Epithelial cell of proximal tubule (primary cell): ENCODE data around the gene DHX15. TPM values are rescaled to one million over a fixed set of nuclear protein-coding genes. Genes with fewer than 3 reads are reported as not detected.

Experiments
- DNase-seq: peaks from one replicate; pipeline ENCODE4 v3.0.0-alpha.2; 2011; ENCODE audit warnings: low read depth
- H3K4me3 ChIP-seq: 2 replicates; pipeline ENCODE4 v1.5.1; 2011; ENCODE audit warnings: low read depth, mild to moderate bottlenecking, low read length
- total RNA-seq: library from RNA; depleted of rRNA; stranded (reverse); fragments of >200 nt; gene quantifications from 2 replicates; pipeline ENCODE4 v1.2.3, GENCODE V29; 2015
- TF ChIP-seq, protein P1 (sequence below): conservative IDR thresholded peaks from 2 replicates; pipeline ENCODE4 v1.5.1; 2012; ENCODE audit warnings: low read depth, mild to moderate bottlenecking, low read length

DHX15 gene
- total RNA-seq, 1 donor from 2014 or later = 135 TPM

GRCh38 chr4:24570574-24571236 is 13.6 kb downstream of the DHX15 start:
- no peak for DNase-seq
- TF ChIP-seq, protein P1, sequence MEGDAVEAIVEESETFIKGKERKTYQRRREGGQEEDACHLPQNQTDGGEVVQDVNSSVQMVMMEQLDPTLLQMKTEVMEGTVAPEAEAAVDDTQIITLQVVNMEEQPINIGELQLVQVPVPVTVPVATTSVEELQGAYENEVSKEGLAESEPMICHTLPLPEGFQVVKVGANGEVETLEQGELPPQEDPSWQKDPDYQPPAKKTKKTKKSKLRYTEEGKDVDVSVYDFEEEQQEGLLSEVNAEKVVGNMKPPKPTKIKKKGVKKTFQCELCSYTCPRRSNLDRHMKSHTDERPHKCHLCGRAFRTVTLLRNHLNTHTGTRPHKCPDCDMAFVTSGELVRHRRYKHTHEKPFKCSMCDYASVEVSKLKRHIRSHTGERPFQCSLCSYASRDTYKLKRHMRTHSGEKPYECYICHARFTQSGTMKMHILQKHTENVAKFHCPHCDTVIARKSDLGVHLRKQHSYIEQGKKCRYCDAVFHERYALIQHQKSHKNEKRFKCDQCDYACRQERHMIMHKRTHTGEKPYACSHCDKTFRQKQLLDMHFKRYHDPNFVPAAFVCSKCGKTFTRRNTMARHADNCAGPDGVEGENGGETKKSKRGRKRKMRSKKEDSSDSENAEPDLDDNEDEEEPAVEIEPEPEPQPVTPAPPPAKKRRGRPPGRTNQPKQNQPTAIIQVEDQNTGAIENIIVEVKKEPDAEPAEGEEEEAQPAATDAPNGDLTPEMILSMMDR = no peak
- H3K4me3 ChIP-seq = no peak overlapping the region

DNA sequence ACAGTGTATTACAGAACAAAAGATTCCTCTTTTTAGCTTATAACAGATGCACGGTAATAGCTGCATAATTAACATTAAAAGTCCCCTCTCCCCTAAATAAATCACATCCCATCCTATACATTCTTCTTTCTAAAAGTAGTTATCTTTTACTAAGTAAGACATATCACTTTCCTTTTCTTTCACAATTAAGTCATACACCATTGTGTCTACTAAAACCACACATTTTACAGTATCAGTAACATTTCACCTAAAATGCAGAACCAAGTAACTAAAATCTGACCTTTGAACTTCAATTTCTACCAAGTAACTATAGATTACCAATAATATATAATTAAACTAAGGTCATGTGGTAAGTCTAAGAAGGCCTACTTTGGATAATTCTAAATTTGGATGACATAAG is 14.2 kb downstream of the DHX15 start:
- H3K4me3 ChIP-seq = no peak overlapping the region
- DNase-seq = no peak
- TF ChIP-seq, protein P1 = no peak

DNA sequence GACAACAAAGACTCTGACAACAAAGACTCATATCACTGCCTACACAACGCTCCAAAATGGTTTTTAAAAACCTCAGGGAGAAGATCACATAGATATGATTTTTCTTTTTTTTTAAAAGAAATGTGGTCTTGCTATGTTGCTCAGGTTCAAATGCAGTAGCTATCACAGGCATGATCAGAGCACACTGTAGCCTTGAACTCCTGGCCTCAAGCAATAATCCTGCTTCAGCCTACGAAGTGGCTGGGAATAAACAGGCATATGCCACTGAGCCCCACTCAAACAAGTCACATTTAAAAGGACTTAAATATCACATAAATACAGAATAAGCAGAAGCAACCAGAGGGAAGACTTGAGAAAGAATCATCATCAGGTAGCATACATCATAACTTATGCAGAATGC is 14.7 kb downstream of the DHX15 start:
- no peak for DNase-seq
- TF ChIP-seq, protein P1 = no peak
- H3K4me3 ChIP-seq = no peak overlapping the region

- DNase-seq = no peak
- TF ChIP-seq, protein P1 = no peak
- no peak overlapping the region for H3K4me3 ChIP-seq
Observed at GRCh38 chr4:24568425-24568824, 15.9 kb downstream of the DHX15 start.

- TF ChIP-seq, protein P1 = no peak
- DNase-seq = no peak
- no peak overlapping the region for H3K4me3 ChIP-seq
Observed at GRCh38 chr4:24565054-24565453, 19.3 kb downstream of the DHX15 start.

DNA sequence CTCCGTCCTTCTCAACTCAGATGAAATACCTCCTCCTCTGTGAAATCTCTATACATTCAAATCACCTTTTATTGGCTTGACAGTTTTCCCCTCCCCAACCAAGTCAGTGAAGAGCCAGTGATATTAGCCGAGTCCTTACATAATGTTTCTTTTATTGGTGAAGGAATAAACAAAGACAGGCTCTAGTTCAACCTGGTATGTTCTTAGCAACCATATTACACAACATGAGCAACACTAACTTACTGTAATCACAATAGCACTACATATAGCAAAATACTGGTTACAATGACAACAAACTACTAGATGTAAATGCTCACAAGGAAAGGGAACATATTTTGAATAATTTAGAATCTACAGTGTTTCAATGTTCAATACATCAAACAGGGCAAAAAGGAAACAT is 19.9 kb downstream of the DHX15 start:
- H3K4me3 ChIP-seq = no peak overlapping the region
- TF ChIP-seq, protein P1 = no peak
- DNase-seq = no peak

DNA sequence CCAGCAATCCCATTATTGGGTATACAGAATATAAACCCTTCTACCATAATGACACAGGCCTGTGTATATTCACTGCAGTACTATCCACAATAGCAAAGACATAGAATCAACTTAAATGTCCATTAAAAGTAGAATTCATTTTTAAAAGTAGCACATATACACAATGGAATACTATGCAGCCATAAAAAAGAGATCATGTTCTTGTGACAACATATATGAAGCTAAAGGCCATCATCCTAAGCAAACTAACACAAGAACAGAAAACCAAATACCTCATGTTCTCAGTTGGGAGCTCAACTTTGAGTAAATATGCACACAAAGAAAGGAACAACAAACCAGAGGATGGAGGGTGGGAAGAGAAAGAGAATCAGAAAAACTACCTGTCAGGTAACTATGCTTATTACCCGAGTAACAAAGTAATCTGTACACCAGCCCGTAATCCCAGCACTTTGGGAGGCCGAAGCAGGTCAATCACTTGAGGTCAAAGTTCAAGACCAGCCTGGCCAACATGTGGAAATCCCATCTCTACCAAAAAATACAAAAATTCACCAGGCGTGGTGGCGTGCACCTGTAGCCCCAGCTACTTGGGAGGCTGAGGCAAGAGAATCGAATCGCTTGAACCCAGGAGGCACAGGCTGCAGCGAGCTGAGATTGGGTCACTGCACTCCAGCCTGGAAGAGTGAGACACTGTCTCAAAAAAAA is 22.8 kb downstream of the DHX15 start:
- TF ChIP-seq, protein P1 = no peak
- H3K4me3 ChIP-seq = no peak overlapping the region
- DNase-seq = no peak
